IPS DF 4.7 (cell line): ENCODE results near the gene FRG2.
"Not testable (repeated sequence)": the region's sequence is repeated elsewhere in the genome, so short reads cannot be mapped to it uniquely, and the experiment has no call there.

ENCODE experiments used
- DNase-seq: peaks from one replicate; pipeline ENCODE4 v3.0.0-alpha.2; 2013; ENCODE audit warnings: low spot score; ENCODE audit errors: extremely low read depth

Gene FRG2

GRCh38 chr4:190027156-190027555 is at the start of gene FRG2:
Gene FRG2 (minus strand): TSS chr4:190027256. CDS start chr4:190027204, 52 bp downstream.
- not testable (repeated sequence) for DNase-seq

- not testable (repeated sequence) for DNase-seq
Observed at GRCh38 chr4:190068351-190068750, 41.3 kb upstream of the FRG2 start.

GRCh38 chr4:190064805-190065204 is 37.7 kb upstream of the FRG2 start:
- not testable (repeated sequence) for DNase-seq

GRCh38 chr4:190064342-190064741 is 37.3 kb upstream of the FRG2 start, which contains the start of gene DBET:
Gene DBET (plus strand): TSS chr4:190064502.
- not testable (repeated sequence) for DNase-seq

- DNase-seq = not testable (repeated sequence)
Observed at GRCh38 chr4:190058997-190059396, 31.9 kb upstream of the FRG2 start.

GRCh38 chr4:190049378-190050239 is 22.6 kb upstream of the FRG2 start:
- not testable (repeated sequence) for DNase-seq

- DNase-seq = not testable (repeated sequence)
Observed at GRCh38 chr4:190047627-190048026, 20.6 kb upstream of the FRG2 start.

GRCh38 chr4:190040873-190041272 is 13.8 kb upstream of the FRG2 start:
- not testable (repeated sequence) for DNase-seq

- DNase-seq = not testable (repeated sequence)
Observed at GRCh38 chr4:190037704-190038388, 10.8 kb upstream of the FRG2 start.

- DNase-seq = not testable (repeated sequence)
Observed at GRCh38 chr4:190031264-190031663, 4.2 kb upstream of the FRG2 start.

- DNase-seq = not testable (repeated sequence)
Observed at GRCh38 chr4:190022614-190023281, 4.3 kb downstream of the FRG2 start.

GRCh38 chr4:190021973-190022372 is 5.1 kb downstream of the FRG2 start:
- DNase-seq = not testable (repeated sequence)

GRCh38 chr4:190020790-190021717 is 6.0 kb downstream of the FRG2 start:
- no peak for DNase-seq

- DNase-seq = not testable (repeated sequence)
Observed at GRCh38 chr4:190019859-190020463, 7.1 kb downstream of the FRG2 start.

- DNase-seq = no peak
Observed at GRCh38 chr4:190019023-190019858, 7.8 kb downstream of the FRG2 start.

- no peak for DNase-seq
Observed at GRCh38 chr4:190018201-190018920, 8.7 kb downstream of the FRG2 start.

- DNase-seq = no peak
Observed at GRCh38 chr4:190017357-190018200, 9.5 kb downstream of the FRG2 start.
